CD4-positive, alpha-beta memory T cell (primary cell): Measurements from ENCODE around the gene FHL5. TPM values are rescaled to one million over a fixed set of nuclear protein-coding genes. Genes with fewer than 3 reads are reported as not detected.
A peak's percentile ranks its signal among the peaks of the same experiment; 100 is the strongest.
"Not testable (repeated sequence)": the region's sequence is repeated elsewhere in the genome, so short reads cannot be mapped to it uniquely, and the experiment has no call there.

ENCODE experiments used
- CTCF ChIA-PET: fragments of 350-600 bp; sonication (Branson Sonifier 250); formaldehyde crosslinking; loops from one replicate; lab custom pipeline; 2021; ENCODE audit warnings: inconsistent platforms; ENCODE audit not compliant: partially characterized antibody; lab: Charles Lee
- POLR2A ChIA-PET: fragments of 350-600 bp; sonication (Branson Sonifier 250); formaldehyde crosslinking; loops from one replicate; lab custom pipeline; 2021; ENCODE audit not compliant: partially characterized antibody; lab: Charles Lee
- DNase-seq, 5 donors: peaks; one replicate each; pipeline versions ENCODE4 v3.0.0 to v3.0.0-alpha.2; 2020 to 2022; ENCODE audit warnings: mixed read lengths in 1 of 5
- H3K27ac ChIP-seq: one replicate; pipeline ENCODE4 v1.7.0; 2013; ENCODE audit warnings: low read depth, low read length
- H3K27me3 ChIP-seq: 2 replicates; pipeline ENCODE4 v1.7.0; 2013; ENCODE audit warnings: mild to moderate bottlenecking, low read length, moderate library complexity; ENCODE audit not compliant: insufficient read depth
- H3K36me3 ChIP-seq: 2 replicates; pipeline ENCODE4 v1.7.0; 2013; ENCODE audit warnings: mild to moderate bottlenecking, low read length, moderate library complexity; ENCODE audit not compliant: insufficient read depth
- H3K4me1 ChIP-seq: 2 replicates; pipeline ENCODE4 v1.7.0; 2013; ENCODE audit warnings: mild to moderate bottlenecking, low read length, moderate library complexity; ENCODE audit not compliant: insufficient read depth
- H3K4me3 ChIP-seq, 2 donors: one replicate each; pipeline ENCODE4 v1.7.0; 2013; ENCODE audit warnings: low read length in 2 of 2, mild to moderate bottlenecking in 1 of 2
- H3K9me3 ChIP-seq, 2 donors: one replicate each; pipeline ENCODE4 v1.7.0; 2013; ENCODE audit warnings: low read length in 2 of 2, control low read depth in 1 of 2; ENCODE audit not compliant: control insufficient read depth in 1 of 2
- H3K27ac Mint-ChIP-seq, 7 donors: one replicate each; pipeline ENCODE4 v1.8.0; 2020 to 2021; ENCODE audit warnings: mixed read lengths in 7 of 7, mild to moderate bottlenecking in 6 of 7, inconsistent platforms in 3 of 7, moderate library complexity in 3 of 7
- H3K27me3 Mint-ChIP-seq, 2 donors: one replicate each; pipeline ENCODE4 v1.8.0; 2020 to 2021; ENCODE audit warnings: mixed read lengths in 2 of 2
- H3K36me3 Mint-ChIP-seq, 2 donors: one replicate each; pipeline ENCODE4 v1.8.0; 2020 to 2021; ENCODE audit warnings: mixed read lengths in 2 of 2, inconsistent platforms in 1 of 2, mild to moderate bottlenecking in 1 of 2
- H3K4me1 Mint-ChIP-seq, 4 donors: one replicate each; pipeline ENCODE4 v1.8.0; 2020 to 2021; ENCODE audit warnings: mixed read lengths in 4 of 4, mild to moderate bottlenecking in 1 of 4
- H3K4me3 Mint-ChIP-seq, 8 donors: one replicate each; pipeline ENCODE4 v1.8.0; 2020 to 2021; ENCODE audit warnings: mixed read lengths in 8 of 8, mild to moderate bottlenecking in 7 of 8, moderate library complexity in 6 of 8, inconsistent platforms in 3 of 8
- H3K9me3 Mint-ChIP-seq, 8 donors: one replicate each; pipeline ENCODE4 v1.8.0; 2020 to 2021; ENCODE audit warnings: mixed read lengths in 8 of 8, mild to moderate bottlenecking in 5 of 8, inconsistent platforms in 3 of 8, moderate library complexity in 1 of 8
- intact Hi-C: fragments of 100-400 bp; cut with micrococcal nuclease; formaldehyde crosslinking; loops from one replicate; pipeline ENCODE4 v1.15.1; 2023
- polyA plus RNA-seq, 2 donors: library from polyadenylated mRNA; unstranded; fragments of 300-500 nt; fragmentation: Illumina TruSeq; gene quantifications; one replicate each; pipeline ENCODE4 v1.2.3, GENCODE V29; 2021
- total RNA-seq, 2 experiments: library from RNA; stranded (reverse); gene quantifications; one replicate each; pipeline ENCODE4 v1.2.3, GENCODE V29; 2021

The FHL5 gene
- total and polyA plus RNA-seq, 4 experiments from 2014 or later = not detected

- H3K36me3 ChIP-seq, DNase-seq, H3K4me1 ChIP-seq, H3K4me1 Mint-ChIP-seq, H3K9me3 ChIP-seq, H3K27me3 Mint-ChIP-seq, POLR2A ChIA-PET, H3K27me3 ChIP-seq, H3K27ac ChIP-seq, intact Hi-C loops, CTCF ChIA-PET, H3K4me3 Mint-ChIP-seq, H3K4me3 ChIP-seq, H3K27ac Mint-ChIP-seq, H3K9me3 Mint-ChIP-seq: not testable (repeated sequence)
- peaks cover 15 to 19% of the 10 kb centered on the region in 2 donors for H3K36me3 Mint-ChIP-seq
Observed at GRCh38 chr6:96559740-96560139, 3.2 kb upstream of the FHL5 start.

DNA sequence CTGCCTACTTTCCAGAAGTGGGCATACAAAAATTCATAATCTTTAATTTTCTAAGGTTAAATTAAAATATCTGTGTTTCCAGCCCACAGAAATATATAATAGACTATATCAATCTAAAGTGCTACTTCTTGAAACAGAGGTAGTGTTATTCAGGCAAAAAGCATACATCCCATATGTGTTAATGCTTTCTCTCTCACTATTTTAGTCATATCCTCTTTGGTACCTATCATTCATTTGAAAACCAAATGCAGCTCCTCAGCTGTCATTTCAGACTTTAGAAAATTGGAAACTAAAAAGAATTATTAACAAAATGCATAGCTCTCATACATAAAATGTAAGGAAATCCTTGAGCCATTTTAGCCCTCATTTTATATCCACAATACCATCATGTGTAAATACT is 925 bp downstream of the FHL5 start:
- Mint-ChIP-seq H3K27ac (no peak overlapping the region), H3K36me3 (no peaks in the 10 kb centered on the region), H3K4me1 (peaks cover 0 to 8% (median under 1%) of the 10 kb centered on the region in 4 donors), H3K27me3 (peaks cover under 1 to 6% of the 10 kb centered on the region in 2 donors), H3K4me3 (no peak overlapping the region), H3K9me3 (peaks cover 0 to 2% (median under 1%) of the 10 kb centered on the region in 8 donors)
- Histone ChIP-seq H3K4me1 (no peaks in the 10 kb centered on the region), H3K9me3 (no peaks in the 10 kb centered on the region), H3K4me3 (no peak overlapping the region), H3K36me3 (no peaks in the 10 kb centered on the region), H3K27ac (no peak overlapping the region), H3K27me3 (no peaks in the 10 kb centered on the region)
- no peak for DNase-seq
- ChIA-PET POLR2A (no interaction called here), CTCF (no interaction called here)
- intact Hi-C loops = no loop called here

GRCh38 chr6:96570053-96570452 is 7.1 kb downstream of the FHL5 start:
- Histone ChIP-seq H3K27me3 (no peaks in the 10 kb centered on the region), H3K9me3 (peaks cover 0 to 8% of the 10 kb centered on the region in 2 donors), H3K36me3 (no peaks in the 10 kb centered on the region), H3K27ac (no peak overlapping the region), H3K4me1 (no peaks in the 10 kb centered on the region), H3K4me3 (no peak overlapping the region)
- Mint-ChIP-seq H3K27ac (no peak overlapping the region), H3K9me3 (peaks cover 0 to 36% (median 28%) of the 10 kb centered on the region in 8 donors), H3K27me3 (peaks cover 7 to 12% of the 10 kb centered on the region in 2 donors), H3K4me3 (no peak overlapping the region), H3K4me1 (no peaks in the 10 kb centered on the region), H3K36me3 (peaks cover 1 to 3% of the 10 kb centered on the region in 2 donors)
- POLR2A ChIA-PET = no interaction called here
- CTCF ChIA-PET = no interaction called here
- DNase-seq = no peak
- intact Hi-C loops = no loop called here

GRCh38 chr6:96571551-96571950 is 8.6 kb downstream of the FHL5 start:
- ChIA-PET POLR2A (no interaction called here), CTCF (no interaction called here)
- Mint-ChIP-seq H3K36me3 (peaks cover 1 to 3% of the 10 kb centered on the region in 2 donors), H3K9me3 (peaks cover 0 to 36% (median 28%) of the 10 kb centered on the region in 8 donors), H3K4me1 (no peaks in the 10 kb centered on the region), H3K4me3 (no peak overlapping the region), H3K27ac (peak overlapping the region in 1 of 7 donors; percentile 41), H3K27me3 (peaks cover 13 to 15% of the 10 kb centered on the region in 2 donors)
- no peak overlapping the region for H3K27ac ChIP-seq
- no peaks in the 10 kb centered on the region for H3K36me3 ChIP-seq
- no peak for DNase-seq
- intact Hi-C loops = no loop called here
- H3K4me1 ChIP-seq = no peaks in the 10 kb centered on the region
- H3K4me3 ChIP-seq = no peak overlapping the region
- H3K27me3 ChIP-seq = peaks cover 2% of the 10 kb centered on the region
- H3K9me3 ChIP-seq = peaks cover 0 to 8% of the 10 kb centered on the region in 2 donors

GRCh38 chr6:96575359-96575758 is 12.4 kb downstream of the FHL5 start:
- POLR2A ChIA-PET = no interaction called here
- Histone ChIP-seq H3K4me3 (no peak overlapping the region), H3K4me1 (no peaks in the 10 kb centered on the region), H3K27me3 (peaks cover 4% of the 10 kb centered on the region), H3K36me3 (no peaks in the 10 kb centered on the region), H3K9me3 (peaks cover 0 to 8% of the 10 kb centered on the region in 2 donors), H3K27ac (no peak overlapping the region)
- peaks cover 0 to 22% (median 14%) of the 10 kb centered on the region in 8 donors for H3K9me3 Mint-ChIP-seq
- no peak overlapping the region for H3K4me3 Mint-ChIP-seq
- intact Hi-C loops = no loop called here
- no peaks in the 10 kb centered on the region for H3K4me1 Mint-ChIP-seq
- DNase-seq = no peak
- H3K36me3 Mint-ChIP-seq = peaks cover 0 to 1% of the 10 kb centered on the region in 2 donors
- H3K27me3 Mint-ChIP-seq = peaks cover 9 to 19% of the 10 kb centered on the region in 2 donors
- H3K27ac Mint-ChIP-seq = no peak overlapping the region
- CTCF ChIA-PET = no interaction called here

DNA sequence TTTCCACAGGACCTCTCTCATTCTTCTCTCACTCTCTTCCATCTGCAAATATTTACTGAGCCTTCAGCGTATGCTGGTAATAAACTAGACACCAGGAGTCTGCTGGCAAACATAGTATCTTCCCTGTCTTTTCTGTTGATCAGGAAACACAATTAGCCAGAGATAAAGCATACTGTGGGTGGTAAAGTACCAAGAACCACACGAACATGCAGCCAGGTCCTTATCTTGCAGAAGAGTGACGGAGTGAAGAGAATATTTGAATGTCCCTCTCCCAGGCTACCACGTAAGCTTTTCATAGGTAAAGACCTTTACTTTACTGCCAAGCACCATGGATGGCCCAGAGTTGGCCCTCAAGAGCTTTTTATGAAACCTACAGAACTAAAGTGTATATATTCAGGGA is 13.3 kb downstream of the FHL5 start:
- Mint-ChIP-seq H3K27ac (no peak overlapping the region), H3K9me3 (peaks cover 0 to 14% (median 7%) of the 10 kb centered on the region in 8 donors), H3K27me3 (peaks cover 9 to 19% of the 10 kb centered on the region in 2 donors), H3K4me1 (no peaks in the 10 kb centered on the region), H3K4me3 (no peak overlapping the region), H3K36me3 (no peaks in the 10 kb centered on the region)
- H3K27ac ChIP-seq = no peak overlapping the region
- CTCF ChIA-PET = no interaction called here
- no peaks in the 10 kb centered on the region for H3K36me3 ChIP-seq
- no peak for DNase-seq
- H3K27me3 ChIP-seq = peaks cover 4% of the 10 kb centered on the region
- no peak overlapping the region for H3K4me3 ChIP-seq
- no peaks in the 10 kb centered on the region for H3K4me1 ChIP-seq
- POLR2A ChIA-PET = no interaction called here
- H3K9me3 ChIP-seq = peaks cover 0 to 4% of the 10 kb centered on the region in 2 donors
- intact Hi-C loops = no loop called here

DNA sequence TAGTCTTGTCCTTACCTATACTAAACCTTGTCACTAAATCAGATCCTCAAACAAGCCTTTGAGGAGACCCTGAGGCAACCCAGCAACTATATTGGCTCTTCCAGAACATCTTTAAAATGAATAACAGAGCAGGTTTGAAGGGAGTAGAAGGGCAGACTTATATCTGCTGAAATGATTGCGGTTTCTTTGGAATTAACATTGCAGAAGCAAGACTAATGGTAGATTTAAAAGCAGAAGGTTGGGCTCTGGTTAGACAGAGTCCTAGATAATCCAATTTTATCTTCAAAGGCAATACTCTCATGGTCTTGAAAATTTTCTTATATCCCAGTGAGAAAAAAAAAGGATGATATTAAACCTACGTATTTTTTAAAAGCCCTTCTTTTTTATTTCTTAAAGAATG is 19.1 kb downstream of the FHL5 start:
- no peak overlapping the region for H3K27ac ChIP-seq

GRCh38 chr6:96582436-96582835 is 19.5 kb downstream of the FHL5 start:
- DNase-seq = no peak
- no peak overlapping the region for H3K4me3 ChIP-seq
- no peaks in the 10 kb centered on the region for H3K36me3 Mint-ChIP-seq
- H3K27me3 ChIP-seq = no peaks in the 10 kb centered on the region
- no peaks in the 10 kb centered on the region for H3K4me1 Mint-ChIP-seq
- ChIA-PET CTCF (no interaction called here), POLR2A (no interaction called here)
- no peaks in the 10 kb centered on the region for H3K9me3 ChIP-seq
- H3K36me3 ChIP-seq = no peaks in the 10 kb centered on the region
- intact Hi-C loops = no loop called here
- no peaks in the 10 kb centered on the region for H3K4me1 ChIP-seq
- no peak overlapping the region for H3K27ac Mint-ChIP-seq
- no peak overlapping the region for H3K27ac ChIP-seq
- H3K9me3 Mint-ChIP-seq = peaks cover 0 to 1% (median 0%) of the 10 kb centered on the region in 8 donors
- peaks cover 4 to 5% of the 10 kb centered on the region in 2 donors for H3K27me3 Mint-ChIP-seq
- no peak overlapping the region for H3K4me3 Mint-ChIP-seq

More for the DNA sequence above, 19.1 kb downstream of the FHL5 start:
- no peaks in the 10 kb centered on the region for H3K4me1 ChIP-seq
- Mint-ChIP-seq H3K27ac (no peak overlapping the region), H3K36me3 (no peaks in the 10 kb centered on the region), H3K4me1 (no peaks in the 10 kb centered on the region), H3K4me3 (no peak overlapping the region), H3K9me3 (peaks cover 0 to 1% (median 0%) of the 10 kb centered on the region in 8 donors), H3K27me3 (peaks cover 8% of the 10 kb centered on the region in 2 donors)
- H3K4me3 ChIP-seq = no peak overlapping the region
- no peaks in the 10 kb centered on the region for H3K27me3 ChIP-seq
- intact Hi-C loops = no loop called here
- H3K9me3 ChIP-seq = no peaks in the 10 kb centered on the region
- CTCF ChIA-PET = no interaction called here
- POLR2A ChIA-PET = no interaction called here
- no peaks in the 10 kb centered on the region for H3K36me3 ChIP-seq
- DNase-seq = no peak
